Measurements from ENCODE around the gene ELOVL3. TPM values are rescaled to one million over a fixed set of nuclear protein-coding genes. Genes with fewer than 3 reads are reported as not detected.
A peak's percentile ranks its signal among the peaks of the same experiment; 100 is the strongest.

Gene ELOVL3
- total RNA-seq, 4 donors from 2014 or later = 0.81 TPM; not detected in 3

DNA sequence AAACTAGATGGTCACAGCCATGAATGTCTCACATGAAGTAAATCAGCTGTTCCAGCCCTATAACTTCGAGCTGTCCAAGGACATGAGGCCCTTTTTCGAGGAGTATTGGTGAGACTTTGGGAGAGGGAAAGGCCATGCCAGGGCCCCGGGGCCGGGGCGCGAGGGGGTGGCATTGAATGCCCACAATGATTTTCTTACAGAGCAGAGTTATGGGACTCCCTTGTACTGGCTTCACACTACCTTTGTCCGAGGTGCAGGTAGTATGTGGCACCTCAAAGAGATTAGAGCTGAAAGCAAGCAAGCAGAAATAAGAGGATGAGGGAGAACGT lies 407 bp downstream of the ELOVL3 start:
- Histone ChIP-seq H3K27me3 (peaks cover 49% of the 10 kb centered on the region), H3K9me3 (no peaks in the 10 kb centered on the region), H3K27ac (peak overlapping the region in 3 of 4 donors; percentile 51 to 69 (median 64)), H3K4me1 (peaks cover 0 to 39% (median 21%) of the 10 kb centered on the region in 3 donors), H3K4me3 (peak overlapping the region in 1 of 2 donors; percentile 39), H3K36me3 (no peaks in the 10 kb centered on the region)
- 37 to 48% methylated on average over 2 to 5 of the region's 8 CpGs for WGBS, 2 donors (ENCODE audit: low coverage in 1 of 2)
- no peak for ATAC-seq
- TF ChIP-seq EP300 (IDR thresholded peaks at IDR 0.05) = no peak
- TF ChIP-seq POLR2AphosphoS5 (IDR thresholded peaks at IDR 0.05) = no peak
- TF ChIP-seq POLR2A (IDR thresholded peaks at IDR 0.05) = no peak
- no peak for TF ChIP-seq CTCF (IDR thresholded peaks at IDR 0.05)

DNA sequence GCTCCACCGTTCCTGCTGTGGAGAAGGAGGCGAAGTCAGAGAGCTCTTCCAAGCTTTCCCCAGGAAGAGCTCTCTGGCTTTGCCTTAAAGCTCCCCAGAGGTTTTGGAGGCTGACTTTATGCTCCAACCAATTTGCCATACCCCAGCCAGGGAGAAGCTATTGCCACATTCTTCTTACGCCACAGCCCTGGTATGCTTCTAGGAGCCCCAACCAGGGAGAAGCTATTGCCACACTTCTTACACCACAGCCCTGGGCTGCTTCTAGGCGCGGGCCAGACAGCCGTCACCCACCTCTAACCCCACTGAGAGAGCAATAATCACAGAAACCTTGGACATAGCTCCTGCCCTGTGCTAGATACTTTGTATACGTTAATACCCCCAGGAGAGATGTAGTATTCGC lies 951 bp downstream of the ELOVL3 start:
- ATAC-seq = no peak
- TF ChIP-seq POLR2AphosphoS5 (IDR thresholded peaks at IDR 0.05) = no peak
- TF ChIP-seq EP300 (IDR thresholded peaks at IDR 0.05) = no peak
- TF ChIP-seq CTCF (IDR thresholded peaks at IDR 0.05) = no peak
- Histone ChIP-seq H3K36me3 (no peaks in the 10 kb centered on the region), H3K27me3 (peaks cover 51% of the 10 kb centered on the region), H3K4me3 (no peak overlapping the region), H3K4me1 (peaks cover 0 to 44% (median 23%) of the 10 kb centered on the region in 3 donors), H3K9me3 (no peaks in the 10 kb centered on the region), H3K27ac (no peak overlapping the region)
- WGBS, 2 donors (ENCODE audit: low coverage in 1 of 2) = 60% methylated on average over 6 of the region's 8 CpGs; no CpG with 5 or more reads in 1 of the 2 donors

- Histone ChIP-seq H3K4me1 (peaks cover 0 to 44% (median 23%) of the 10 kb centered on the region in 3 donors), H3K27ac (no peak overlapping the region), H3K36me3 (no peaks in the 10 kb centered on the region), H3K4me3 (peak overlapping the region in 1 of 2 donors; percentile 52), H3K27me3 (peaks cover 79% of the 10 kb centered on the region), H3K9me3 (no peaks in the 10 kb centered on the region)
- ATAC-seq = peak; percentile 38
- WGBS, 2 donors (ENCODE audit: low coverage in 1 of 2) = 0 to 3% methylated on average over 5 to 9 of the region's 24 CpGs
- no peak for TF ChIP-seq EP300 (IDR thresholded peaks at IDR 0.05)
- TF ChIP-seq POLR2AphosphoS5 (IDR thresholded peaks at IDR 0.05) = no peak
- TF ChIP-seq CTCF (IDR thresholded peaks at IDR 0.05) = peak; percentile 87 to 96 (median 92)
Observed at GRCh38 chr10:102229810-102230263, 3.7 kb downstream of the ELOVL3 start.

DNA sequence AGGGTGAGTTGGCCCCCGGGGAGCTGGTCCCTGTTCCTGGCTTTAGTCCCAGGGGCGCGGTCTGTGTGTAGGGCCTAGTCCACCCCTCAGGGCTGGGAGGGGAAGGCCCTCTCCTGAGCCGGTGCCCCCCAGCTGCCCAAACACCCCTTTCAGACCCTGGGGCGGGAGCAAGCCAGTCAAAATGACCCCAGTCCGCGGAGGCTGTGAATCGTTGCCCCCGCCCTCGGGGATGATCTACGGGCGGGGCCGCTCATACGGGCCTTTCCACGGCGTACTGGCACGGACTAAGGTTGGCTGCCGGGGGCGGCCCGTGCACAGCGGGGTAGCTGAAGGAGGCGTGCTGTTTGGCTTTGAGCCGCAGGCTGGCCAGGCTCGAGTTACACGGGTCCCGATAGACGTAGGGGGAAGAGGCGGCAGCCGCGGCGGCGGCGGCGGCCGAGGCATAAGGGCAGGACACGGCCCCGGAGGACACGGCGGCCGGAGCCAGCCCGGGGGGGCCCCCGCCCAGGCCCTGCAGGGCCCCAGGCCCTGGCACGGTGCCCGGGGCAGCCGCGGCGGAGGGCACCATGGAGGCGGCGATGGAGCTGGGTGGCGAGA lies 4.3 kb downstream of the ELOVL3 start:
- WGBS, 2 donors (ENCODE audit: low coverage in 1 of 2) = no CpG with 5 or more reads among the region's 50 CpGs
- H3K9me3 ChIP-seq = no peaks in the 10 kb centered on the region
- H3K27ac ChIP-seq = no peak overlapping the region
- no peak for ATAC-seq
- peaks cover 84% of the 10 kb centered on the region for H3K27me3 ChIP-seq
- TF ChIP-seq POLR2AphosphoS5 (IDR thresholded peaks at IDR 0.05) = no peak
- TF ChIP-seq POLR2A (IDR thresholded peaks at IDR 0.05) = no peak
- TF ChIP-seq CTCF (IDR thresholded peaks at IDR 0.05) = no peak
- no peak for TF ChIP-seq EP300 (IDR thresholded peaks at IDR 0.05)
- H3K36me3 ChIP-seq = no peaks in the 10 kb centered on the region
- H3K4me1 ChIP-seq = peaks cover 0 to 39% (median 23%) of the 10 kb centered on the region in 3 donors
- H3K4me3 ChIP-seq = peak overlapping the region; percentile 3 to 52

- Histone ChIP-seq H3K4me3 (peak overlapping the region; percentile 3 to 52), H3K4me1 (peaks cover 0 to 34% (median 23%) of the 10 kb centered on the region in 3 donors), H3K9me3 (no peaks in the 10 kb centered on the region), H3K27me3 (peaks cover 90% of the 10 kb centered on the region), H3K36me3 (no peaks in the 10 kb centered on the region), H3K27ac (no peak overlapping the region)
- peak in 3 of 4 experiments; percentile 14 to 36 (median 23) for TF ChIP-seq CTCF (IDR thresholded peaks at IDR 0.05)
- TF ChIP-seq POLR2AphosphoS5 (IDR thresholded peaks at IDR 0.05) = no peak
- WGBS, 2 donors (ENCODE audit: low coverage in 1 of 2) = 0% methylated on average over 10 of the region's 52 CpGs; no CpG with 5 or more reads in 1 of the 2 donors
- no peak for ATAC-seq
Observed at GRCh38 chr10:102230861-102231356, 4.8 kb downstream of the ELOVL3 start.
